HG03354 (cell line): ENCODE measurements around the gene TPRG1L.

ENCODE experiments used
- ATAC-seq: cut with Tn5 transposase; IDR thresholded peaks from one replicate; pipeline ENCODE4 v1.9.1; 2021; ENCODE audit warnings: mild to moderate bottlenecking; ENCODE audit not compliant: unreplicated experiment, poor library complexity, severe bottlenecking

The TPRG1L gene

DNA sequence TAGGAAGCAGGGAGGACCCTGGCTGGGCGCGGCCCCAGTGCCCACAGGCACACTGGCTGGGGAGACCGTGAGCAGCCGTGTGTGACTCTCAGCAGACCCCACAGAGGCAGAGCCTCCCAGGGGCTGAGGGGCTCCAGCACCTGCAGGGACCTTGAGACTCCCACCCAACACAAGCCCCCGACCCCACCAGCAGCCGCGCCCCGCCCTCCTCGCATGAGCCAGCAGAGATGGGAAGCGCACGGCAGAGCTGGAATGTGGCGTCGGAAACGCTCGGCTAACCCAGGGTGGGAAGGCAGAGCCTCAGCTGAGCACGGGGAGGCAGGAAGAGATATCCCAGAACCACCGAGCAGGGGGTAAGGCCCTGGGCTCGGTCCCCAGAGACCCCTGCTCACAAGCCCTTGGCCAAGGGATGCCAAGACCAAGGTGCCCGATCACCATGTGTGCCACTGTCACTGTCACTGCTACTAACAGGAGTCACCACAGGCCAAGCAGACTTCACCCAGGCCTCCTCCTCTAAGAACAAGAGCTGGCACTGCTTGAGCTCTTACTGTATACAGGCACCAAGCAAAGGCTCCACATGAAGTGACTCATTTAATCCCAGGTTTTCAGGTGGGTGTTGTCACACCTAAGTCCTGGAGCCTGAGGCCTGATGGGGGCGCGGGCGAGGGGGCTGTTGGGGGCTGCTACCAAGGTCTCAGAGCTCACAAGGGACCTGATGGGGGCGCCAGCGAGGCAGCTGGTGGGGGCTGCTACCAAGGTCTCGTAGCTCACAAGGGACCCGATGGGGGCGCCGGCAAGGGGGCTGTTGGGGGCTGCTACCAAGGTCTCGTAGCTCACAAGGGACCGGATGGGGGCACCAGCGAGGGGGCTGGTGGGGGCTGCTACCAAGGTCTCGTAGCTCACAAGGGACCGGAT, 33.6 kb upstream of the TPRG1L start:
- ATAC-seq = no peak

GRCh38 chr1:3593334-3593733, 31.5 kb upstream of the TPRG1L start:
- ATAC-seq = no peak

DNA sequence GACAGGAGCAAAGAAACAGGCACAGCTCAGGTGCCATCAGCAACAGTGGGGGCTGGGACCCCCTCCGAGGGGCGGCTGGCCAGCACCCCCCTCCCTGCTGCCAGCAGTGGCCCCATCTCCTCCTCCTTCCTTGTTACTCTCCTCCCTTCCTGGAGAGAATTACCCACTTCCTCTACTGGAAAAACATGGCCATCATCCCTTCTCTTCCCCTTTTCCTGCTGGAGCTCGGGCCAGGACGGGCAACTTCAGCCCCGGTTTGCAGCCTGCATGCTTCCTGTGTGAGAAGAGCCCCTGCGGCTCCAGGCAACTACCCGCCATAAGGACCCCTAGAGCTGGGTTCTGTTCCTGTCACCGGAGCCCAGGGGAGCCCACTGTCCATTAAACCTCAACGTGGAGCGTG, 31.1 kb upstream of the TPRG1L start:
- no peak for ATAC-seq

DNA sequence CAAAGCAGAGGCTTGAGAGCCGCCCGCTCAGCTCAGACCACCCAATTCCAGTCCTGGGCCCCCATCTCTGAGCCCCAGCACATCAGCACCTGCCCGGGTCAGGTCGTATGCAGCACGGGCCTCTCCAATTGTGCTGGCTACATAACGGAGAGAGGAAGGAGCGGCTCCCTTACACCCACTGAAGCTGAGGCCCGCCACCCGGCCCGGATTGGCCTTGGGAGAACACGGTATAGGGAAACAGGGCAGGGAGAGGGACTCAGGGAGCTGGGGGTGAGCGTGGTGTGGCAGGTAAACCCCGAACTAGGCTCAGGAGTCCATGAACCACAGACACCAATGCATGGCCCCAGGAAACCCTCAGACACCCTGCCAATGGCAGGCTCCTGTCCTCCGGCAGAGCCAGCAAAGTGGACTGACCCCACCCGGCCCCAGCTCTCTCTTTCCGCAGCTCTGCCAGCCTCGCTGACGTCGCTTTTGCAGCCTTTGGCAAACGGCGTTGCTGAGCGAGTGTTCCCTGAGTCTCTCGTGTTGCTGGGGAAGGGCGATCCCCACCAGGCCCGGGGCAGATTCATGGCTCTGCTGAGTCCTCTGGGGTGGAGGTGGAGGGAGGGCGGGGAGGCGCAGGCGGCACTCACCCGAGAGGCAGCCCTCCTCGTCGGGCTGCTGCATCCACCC, 30.0 kb upstream of the TPRG1L start:
- no peak for ATAC-seq

DNA sequence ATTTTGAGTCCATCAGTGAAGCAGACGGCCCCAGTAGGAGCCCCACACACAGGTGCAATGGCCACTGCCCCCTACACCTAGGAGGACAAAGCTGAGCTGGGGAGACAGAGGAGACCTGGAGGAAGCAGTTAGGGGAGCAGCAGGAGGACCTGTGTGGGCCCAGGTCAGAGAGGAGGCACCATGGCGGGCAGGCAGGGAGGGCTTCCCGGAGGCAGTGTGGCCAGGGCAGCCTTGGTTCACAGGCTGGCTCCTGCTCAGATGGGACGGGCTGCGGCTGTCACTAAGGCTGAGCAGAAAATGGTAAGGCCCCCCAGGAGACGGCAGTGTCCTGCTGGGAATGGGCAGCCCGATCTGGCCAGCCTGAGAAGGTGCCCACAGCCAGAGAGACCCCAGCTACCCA, 28.9 kb upstream of the TPRG1L start:
- no peak for ATAC-seq

DNA sequence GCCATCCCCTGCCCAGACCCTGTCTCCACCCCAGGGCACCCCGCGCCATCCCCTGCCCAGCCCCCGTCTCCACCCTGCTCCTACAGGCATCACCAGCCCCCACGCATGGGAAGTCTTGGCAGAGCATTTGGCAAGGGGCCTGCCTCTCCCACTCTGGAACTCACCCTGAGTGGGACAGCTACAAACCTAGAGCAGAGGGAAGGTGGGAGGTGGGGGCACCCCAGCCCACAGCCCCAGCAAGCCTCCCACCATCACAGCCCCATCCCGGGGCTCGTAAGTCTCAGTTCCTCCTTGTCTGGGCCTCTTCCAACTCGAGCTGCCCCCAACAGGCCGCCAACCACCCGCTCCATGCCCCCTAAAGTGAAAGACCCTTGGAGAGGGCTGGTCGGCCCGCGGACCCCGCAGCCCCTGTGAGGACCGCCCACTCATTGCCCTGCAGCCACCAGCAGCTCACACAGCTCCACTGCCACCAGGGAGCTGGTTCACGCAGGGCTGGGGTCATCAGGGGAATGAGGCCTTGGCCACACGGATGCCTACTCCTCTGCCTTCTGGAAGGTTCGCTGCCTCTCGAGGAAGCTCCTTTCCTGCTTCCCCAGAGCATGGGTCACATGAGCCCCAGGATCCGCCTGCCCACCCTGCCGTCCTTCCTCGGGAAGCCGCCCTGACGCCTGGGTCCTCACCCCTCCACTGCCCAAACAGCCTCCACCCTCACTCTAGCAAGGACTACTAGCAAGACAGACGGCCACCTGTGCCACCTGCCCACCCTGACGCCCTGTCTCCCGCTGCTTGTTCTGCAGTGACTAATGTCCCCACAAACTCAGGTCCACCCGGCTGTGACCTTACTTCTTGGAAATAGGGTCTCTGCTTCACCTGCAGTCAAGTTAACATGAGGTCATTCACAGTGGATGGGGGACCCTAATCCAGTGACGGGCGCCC, 27.9 kb upstream of the TPRG1L start:
- ATAC-seq = no peak

DNA sequence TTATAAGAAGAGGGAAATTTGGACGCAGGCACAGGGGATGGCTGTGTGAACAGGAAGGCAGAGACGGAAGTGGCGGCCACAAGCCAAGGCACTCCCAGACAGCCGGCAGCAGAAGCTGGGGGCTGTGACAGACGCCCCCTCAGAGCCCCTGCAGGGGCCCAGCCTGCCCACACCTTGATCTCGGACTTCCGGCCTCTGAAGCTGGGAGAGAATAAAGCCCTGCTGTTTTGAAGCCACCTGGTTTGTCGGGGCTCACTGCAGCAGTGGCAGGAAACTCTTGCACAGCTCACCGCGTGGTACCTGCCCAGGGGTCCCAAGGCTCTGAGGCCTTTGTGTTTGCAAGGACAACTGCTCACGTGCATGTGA, 27.2 kb upstream of the TPRG1L start:
- no peak for ATAC-seq

- ATAC-seq = no peak
Observed at GRCh38 chr1:3598051-3598491, 26.7 kb upstream of the TPRG1L start.

GRCh38 chr1:3598522-3599285, 26.1 kb upstream of the TPRG1L start:
- ATAC-seq = no peak

DNA sequence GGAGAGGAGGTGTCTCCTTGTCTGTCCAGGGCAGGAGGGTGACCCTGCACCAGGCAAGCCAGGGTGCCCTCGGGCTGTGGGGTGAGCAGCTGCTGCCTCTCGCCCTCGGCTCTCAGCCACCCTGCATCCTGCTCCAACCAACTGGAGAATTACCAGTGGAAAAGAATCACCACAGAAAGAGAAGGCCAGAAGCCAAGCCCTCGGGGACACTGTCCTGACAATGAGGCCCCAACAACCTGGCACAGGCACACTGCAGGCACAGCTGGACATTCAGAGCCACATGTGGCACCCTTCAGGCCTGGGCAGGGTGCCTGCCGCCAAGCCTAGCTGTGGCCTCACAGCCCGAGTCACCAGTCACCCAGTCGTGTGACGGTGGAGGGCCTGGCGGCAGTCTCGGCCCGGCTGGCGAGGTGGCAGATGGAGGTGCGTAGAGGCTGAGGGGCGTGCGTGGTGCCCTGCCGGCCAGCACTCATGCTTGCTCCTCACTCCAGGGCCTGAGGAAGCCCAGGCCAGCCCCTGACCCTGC, 25.5 kb upstream of the TPRG1L start:
- no peak for ATAC-seq

- ATAC-seq = no peak
Observed at GRCh38 chr1:3599816-3600215, 25.0 kb upstream of the TPRG1L start.

GRCh38 chr1:3600354-3600753, 24.5 kb upstream of the TPRG1L start:
- no peak for ATAC-seq

- no peak for ATAC-seq
Observed at GRCh38 chr1:3601743-3602142, 23.1 kb upstream of the TPRG1L start.

GRCh38 chr1:3602375-3602774, 22.4 kb upstream of the TPRG1L start:
- ATAC-seq = no peak

- no peak for ATAC-seq
Observed at GRCh38 chr1:3603156-3603555, 21.7 kb upstream of the TPRG1L start.

DNA sequence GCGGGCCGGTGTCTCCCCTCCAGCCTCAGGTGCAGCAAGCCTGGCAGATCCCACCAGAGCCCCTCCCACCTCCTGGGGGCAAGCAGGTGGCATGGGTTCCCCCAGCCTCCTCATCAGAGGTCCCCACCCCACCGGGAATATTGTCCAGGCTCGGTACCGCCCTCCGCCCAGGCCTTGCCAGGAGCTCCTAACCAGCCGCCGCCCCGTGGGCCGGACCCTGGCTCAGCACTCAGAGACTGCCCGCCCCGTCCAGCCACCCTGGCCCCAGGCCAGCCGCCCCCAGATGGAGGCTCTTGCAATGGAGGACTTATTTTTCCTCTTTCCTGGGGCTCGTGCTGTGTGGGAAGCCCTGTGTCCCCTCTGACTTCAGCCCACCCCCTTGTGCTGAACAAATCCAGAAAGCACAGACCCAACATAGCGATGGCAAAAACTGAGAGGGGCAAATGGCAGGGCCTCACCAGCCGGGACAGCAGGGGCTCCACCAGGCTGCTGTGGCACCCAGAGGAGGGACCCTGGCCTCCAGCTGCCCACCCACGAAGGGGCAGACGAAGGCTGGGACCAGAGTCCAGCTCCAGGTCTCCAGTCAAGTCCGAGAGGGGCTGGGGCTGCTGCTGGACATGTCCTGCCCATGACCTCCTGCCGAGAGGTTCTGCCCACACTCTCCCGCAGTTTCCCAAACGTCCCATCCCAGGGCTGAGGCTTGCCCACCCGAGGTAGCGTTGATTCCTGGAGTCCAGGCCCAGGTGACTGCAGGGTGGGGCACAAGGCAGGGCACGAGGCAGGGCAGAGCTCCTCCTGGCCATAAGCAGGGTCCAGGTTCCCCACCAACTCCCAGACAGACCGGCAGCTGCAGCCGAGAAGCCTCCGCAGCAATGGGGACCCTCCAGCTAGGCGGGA, 21.0 kb upstream of the TPRG1L start:
- ATAC-seq = no peak

- ATAC-seq = no peak
Observed at GRCh38 chr1:3604468-3604974, 20.3 kb upstream of the TPRG1L start.
